Measurements from ENCODE around the gene RCVRN. TPM values are rescaled to one million over a fixed set of nuclear protein-coding genes. Genes with fewer than 3 reads are reported as not detected.

RCVRN gene
- total RNA-seq: under 1 TPM; 0.33 to 0.74 TPM
- long read RNA-seq, donor 1: 0 reads
- long read RNA-seq, donor 2: 0 reads

DNA sequence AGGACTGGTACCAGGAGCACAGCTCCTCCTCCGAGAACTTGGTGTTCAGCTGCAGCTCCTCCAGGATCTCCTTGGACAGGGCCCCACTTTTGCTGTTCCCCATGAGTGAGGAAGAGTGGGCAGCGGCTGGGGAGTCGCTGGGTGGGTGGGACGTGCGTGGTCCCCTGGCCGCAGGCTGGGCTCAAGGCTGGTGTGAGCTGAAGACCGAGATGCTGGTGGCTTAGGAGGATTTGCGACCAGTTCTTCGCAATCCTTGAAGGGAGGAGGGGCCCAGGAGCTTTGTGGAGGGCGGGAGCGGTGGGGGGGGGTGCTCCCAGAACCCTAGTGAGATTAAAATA, at the start of gene RCVRN:
Gene RCVRN, minus strand, starts transcription at position 194 of the 338 bp plus-strand sequence. Its CDS starts 91 bp downstream, at position 103.
- no peak for DNase-seq (ENCODE audit: low spot score)
- intact Hi-C loops (cut with DNase I): loop anchor here in 1 of 2 donors (5.0 kb wide), 1 partner anchor 1377 kb away; no protein-coding TSS in a partner anchor

DNA sequence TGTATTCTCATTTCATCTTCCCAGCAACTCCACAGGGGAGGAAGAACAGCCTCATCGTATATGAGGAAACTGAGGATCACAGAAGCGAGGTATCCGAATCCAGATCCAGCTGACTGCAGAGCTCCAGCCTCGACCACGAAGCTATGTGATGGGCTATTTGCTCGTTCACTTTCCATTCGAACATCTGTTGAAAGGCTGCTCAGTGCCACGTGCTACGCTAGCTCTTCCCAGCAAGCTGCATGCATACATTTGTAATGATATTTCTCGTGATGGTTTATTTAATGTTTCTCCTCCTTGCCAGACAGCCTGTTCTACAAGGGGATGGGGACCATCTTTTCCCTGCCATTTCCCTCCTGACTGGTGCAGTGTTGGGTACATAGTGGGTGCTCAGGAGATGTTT, 48.4 kb upstream of the RCVRN start:
- intact Hi-C loops (cut with DNase I): no loop called here
- peak; percentile 34 for DNase-seq (ENCODE audit: low spot score)

DNA sequence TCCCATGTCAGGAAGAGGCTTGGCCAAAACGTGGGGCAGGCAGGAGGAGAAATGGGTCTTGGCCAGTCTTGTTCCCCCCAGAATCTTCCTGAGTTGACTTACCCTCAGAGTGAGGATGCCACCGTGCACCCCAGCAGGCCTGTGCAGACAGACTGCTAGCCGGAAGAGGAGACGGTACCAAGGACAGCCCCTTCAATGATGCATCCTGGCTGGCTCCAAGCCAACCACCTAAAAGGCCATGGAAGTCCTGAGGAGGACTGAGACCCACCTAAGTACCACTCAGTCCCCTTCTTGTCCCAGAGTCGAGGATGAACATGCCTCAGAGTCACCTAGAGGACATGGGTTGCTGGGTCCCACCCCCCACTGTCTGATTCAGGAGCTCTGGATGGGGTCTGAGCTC, 46.7 kb upstream of the RCVRN start:
- peak; percentile 56 for DNase-seq (ENCODE audit: low spot score)
- intact Hi-C loops (cut with DNase I): no loop called here

DNA sequence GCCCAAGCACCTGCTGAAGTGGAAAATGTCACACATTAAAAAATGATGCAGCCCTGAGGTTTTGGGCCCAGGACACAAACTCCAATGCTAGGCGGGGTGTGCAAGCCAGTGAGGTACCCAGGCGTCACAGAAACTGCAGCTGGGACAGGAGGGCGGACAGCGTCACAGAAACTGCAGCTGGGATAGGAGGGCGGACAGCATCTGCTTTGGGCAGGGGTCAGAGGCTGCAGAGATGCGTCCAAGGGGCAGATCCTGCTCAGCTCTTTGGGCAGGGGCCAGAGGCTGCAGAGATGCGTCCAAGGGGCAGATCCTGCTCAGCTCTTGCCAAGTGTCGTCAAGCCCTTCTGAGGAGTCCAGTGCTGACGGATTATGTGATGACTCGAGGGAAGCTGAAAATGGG, 43.9 kb upstream of the RCVRN start:
- DNase-seq (ENCODE audit: low spot score): peak; percentile 81
- intact Hi-C loops (cut with DNase I): no loop called here

DNA sequence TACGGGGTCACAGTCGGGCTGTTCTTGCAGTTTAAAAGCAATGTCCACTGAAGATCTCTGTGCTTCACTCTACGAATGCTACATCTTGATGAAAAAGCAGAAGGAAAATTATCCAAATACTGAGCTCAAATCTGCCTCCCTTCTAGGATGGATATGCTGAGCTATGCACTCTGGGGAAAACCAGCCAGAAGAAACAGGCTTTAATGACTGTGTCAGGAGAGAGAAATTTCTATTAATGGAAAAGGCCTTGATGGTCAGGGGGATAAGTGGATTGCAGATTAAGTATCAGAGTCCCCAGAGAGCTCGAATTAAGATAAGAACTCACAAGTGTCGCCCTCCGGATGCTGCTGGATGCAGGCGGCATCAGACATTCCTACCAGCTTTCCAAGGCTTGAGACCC, 39.6 kb upstream of the RCVRN start:
- DNase-seq (ENCODE audit: low spot score): no peak
- intact Hi-C loops (cut with DNase I): no loop called here

DNA sequence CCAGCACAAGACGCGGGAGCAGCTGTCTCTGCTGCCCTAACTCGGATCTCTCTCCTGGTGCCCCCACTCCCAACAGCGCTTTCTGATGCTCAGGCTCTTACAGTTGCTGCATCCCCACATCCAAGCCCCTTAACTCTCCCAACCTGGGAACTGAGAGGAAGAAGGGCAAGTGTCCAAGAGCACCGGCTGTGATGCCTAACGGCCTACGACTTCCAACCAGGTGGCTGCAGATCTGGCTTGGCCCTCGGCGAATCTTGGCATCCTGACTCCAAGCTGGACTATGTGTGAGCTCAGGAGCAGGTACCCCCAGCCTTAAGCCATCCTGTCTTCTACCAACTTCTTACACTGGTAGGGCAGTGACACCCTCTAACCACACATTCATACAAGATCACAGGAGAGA, 38.3 kb upstream of the RCVRN start:
- DNase-seq (ENCODE audit: low spot score): no peak
- intact Hi-C loops (cut with DNase I): no loop called here

DNA sequence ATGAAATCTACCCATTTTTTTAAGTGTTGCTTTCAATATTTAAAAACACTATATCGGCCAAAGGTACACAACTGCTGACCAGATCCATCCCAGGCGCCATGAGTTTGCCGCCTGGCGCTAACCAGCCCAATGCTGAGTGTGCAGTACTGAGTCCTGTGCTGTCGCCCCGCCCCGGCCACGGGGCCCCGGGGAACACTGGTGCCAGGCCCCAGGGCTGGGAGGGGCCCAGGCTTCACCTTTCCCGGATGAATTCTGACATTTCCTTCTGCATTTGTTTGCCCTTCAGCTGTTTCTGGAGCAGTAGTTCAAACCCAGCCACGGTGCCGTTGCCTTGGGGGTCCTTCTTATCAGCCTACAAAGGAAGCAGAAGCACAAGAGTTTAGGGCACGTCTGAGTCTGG, 37.8 kb upstream of the RCVRN start:
- no peak for DNase-seq (ENCODE audit: low spot score)
- intact Hi-C loops (cut with DNase I): no loop called here

DNA sequence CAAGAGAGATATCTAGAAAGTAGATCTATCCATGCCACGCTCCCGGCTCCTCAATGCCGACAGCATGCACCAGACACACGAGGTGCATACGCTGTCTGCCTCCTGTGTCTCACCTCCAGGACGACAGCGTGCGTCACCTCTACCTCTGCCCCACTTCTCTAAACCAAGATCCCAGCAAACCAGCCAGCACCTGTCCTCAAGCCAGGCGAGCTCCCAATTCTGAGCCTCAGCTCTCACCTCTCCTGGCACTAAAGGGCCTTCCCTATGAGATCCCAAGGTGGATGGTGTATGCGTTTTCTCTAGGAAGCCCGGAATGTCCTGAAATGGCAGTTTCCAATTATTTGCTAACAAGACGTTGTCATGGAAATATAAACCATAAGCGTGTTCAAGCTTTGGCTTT, 36.2 kb upstream of the RCVRN start:
- intact Hi-C loops (cut with DNase I): no loop called here
- DNase-seq (ENCODE audit: low spot score): no peak

DNA sequence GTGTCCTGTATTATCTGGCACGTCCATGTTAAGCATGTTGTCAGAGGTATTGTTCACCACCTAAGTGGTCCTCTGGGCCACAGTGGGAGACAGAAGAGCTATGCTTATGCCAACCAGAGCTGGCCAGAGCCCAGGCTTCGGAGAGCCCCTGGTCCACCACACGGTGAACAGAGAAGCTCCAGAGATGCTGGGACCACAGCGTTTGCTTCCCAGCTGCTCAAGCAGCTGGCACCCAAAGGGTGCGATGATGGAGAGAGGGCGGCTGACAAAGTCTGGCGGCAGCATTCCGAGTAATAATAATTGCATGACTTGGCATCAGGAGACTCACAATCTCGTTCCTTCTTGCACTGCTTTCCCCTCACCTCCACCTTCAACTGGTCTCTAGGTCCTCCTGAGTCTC, 35.8 kb upstream of the RCVRN start:
- intact Hi-C loops (cut with DNase I): no loop called here
- no peak for DNase-seq (ENCODE audit: low spot score)

DNA sequence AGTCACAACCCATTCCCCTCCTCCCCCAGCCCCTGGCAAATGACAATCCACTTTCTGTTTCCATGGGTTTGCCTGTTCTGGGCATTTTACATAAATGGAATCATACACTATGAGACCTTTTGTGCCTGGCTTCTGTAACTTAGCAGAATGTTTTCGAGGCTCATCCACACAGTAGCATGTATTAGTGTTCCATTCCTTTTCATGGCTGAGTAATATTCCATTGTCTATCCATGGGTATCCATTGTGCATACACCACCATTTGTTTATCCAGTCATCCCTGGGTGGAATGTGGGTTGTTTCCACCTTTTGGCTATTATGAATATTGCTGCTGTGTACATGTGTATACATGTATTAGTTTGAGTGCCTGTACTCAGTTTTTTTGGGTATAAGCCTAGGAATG, 33.7 kb upstream of the RCVRN start:
- no peak for DNase-seq (ENCODE audit: low spot score)
- intact Hi-C loops (cut with DNase I): no loop called here

DNA sequence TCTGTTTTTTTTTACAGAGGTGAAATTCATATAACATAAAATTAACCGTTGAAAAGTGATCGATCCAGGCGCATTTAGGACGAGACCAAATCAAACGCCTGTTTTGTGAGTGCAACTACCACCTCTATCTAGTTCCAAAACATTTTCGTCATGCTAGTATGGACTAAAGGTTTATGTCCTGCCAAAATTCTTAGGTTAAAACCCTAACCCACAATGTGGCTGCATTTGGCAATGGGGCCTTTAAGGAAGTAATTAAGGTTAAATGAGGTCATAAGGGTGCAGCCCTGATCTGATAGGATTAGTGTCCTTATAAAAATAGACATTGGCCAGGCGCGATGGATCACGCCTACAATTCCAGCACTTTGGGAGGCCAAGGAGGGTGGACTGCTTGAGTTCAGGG, 32.8 kb upstream of the RCVRN start:
- DNase-seq (ENCODE audit: low spot score): no peak
- intact Hi-C loops (cut with DNase I): no loop called here

DNA sequence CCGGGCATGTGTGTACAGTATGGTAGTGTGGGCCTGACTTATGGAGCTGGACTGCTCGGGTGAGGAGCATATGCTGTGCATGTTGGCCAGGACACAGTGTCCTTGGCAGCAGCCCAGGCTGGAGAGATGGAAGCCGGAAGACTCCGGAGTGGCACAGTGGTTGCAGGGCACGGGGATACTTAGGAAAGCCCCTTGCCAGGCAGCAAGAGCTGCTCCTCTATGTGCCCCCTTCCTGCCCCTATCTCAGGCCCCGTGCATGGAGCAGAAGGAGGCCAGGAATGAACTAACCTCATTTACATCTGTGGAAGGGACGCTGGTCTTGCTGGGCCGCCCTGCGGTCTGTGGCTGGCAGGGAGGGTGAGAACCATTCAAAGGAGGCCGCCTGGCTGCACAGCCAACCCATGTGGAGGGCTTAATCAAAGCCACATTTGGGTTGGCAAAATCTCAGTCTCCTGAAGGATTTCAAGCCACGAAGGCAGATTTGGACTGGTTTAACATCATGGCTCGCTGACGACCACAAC, 32.2 kb upstream of the RCVRN start:
- intact Hi-C loops (cut with DNase I): no loop called here
- no peak for DNase-seq (ENCODE audit: low spot score)

DNA sequence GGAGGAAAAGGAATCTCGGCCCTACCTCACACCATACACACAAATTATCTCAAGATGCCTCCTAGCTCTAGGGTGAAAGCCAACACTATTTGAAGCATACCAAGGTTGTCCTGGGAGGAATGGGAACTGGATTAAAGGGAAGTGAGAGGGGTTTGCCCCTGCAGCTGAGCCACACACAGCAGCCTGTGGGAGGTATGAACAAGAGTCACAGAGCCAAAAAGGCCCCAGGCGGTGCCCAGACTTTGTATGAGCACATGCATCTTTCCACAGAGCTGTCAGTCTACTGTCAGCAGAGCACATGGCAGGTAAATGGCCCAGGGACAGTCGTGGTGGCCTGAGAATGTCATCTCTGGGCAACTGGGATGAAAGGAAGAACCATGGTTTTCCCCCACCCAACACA, 31.0 kb upstream of the RCVRN start:
- intact Hi-C loops (cut with DNase I): no loop called here
- no peak for DNase-seq (ENCODE audit: low spot score)

DNA sequence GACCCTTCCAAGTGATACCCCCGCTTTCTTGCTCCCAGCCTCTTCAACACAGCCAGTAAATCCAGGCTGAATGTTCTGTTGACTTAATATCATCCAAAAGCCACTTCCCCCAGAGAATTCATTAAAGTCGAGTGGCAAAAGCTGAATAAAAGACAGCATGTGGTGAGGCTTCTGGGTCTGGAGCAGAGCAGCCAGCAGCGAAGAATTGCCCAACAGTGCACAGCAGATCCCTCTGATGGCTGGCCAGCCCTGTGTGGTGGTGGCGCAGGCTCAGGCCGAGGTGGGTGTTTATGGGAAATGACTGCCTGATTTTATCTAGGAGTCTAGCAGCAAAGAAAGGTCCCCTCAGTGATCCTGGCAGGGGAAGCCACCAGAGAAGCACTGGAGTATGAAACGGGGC, 30.3 kb upstream of the RCVRN start:
- intact Hi-C loops (cut with DNase I): no loop called here

DNA sequence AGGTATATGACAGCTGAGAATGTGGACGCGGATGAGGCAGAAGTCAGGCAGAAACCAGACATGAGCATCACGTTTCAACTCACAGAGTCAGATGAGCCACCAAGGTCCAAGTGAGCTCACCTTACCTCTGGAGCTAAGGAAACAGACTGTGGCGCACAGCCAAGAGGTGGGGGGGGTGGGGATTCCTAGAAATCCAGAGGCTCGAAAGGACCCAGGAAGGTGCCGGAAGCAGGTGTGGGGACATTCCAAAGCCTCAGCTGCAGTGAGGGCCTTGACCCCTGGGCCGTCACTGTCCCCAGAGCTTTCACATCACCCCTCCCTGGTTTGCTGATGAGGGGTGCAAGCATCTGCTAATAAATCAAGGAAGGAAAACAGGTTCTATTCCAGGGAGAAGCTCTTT, 29.3 kb upstream of the RCVRN start:
- intact Hi-C loops (cut with DNase I): no loop called here
- no peak for DNase-seq (ENCODE audit: low spot score)

More for the DNA sequence above, 30.3 kb upstream of the RCVRN start:
- DNase-seq (ENCODE audit: low spot score): no peak

DNA sequence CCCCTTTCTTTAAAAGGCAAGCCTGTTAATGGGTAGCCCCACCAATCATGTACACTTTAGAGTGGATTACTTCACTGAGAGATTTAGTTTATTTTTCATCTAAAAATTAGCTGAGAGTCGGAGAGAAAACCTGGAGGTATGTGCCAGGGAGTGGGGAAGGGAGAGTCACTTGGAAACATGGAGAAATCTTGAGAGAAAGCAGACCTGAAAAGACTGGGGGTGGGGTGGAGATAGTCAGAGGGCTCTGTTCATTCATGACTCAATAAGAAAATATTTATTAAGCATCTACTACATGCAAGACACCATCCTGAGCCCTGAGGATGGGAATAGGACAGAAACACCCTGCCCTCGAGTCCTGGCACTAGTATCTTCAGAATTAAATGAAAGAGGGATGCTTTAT, 27.4 kb upstream of the RCVRN start:
- no peak for DNase-seq (ENCODE audit: low spot score)
- intact Hi-C loops (cut with DNase I): no loop called here

DNA sequence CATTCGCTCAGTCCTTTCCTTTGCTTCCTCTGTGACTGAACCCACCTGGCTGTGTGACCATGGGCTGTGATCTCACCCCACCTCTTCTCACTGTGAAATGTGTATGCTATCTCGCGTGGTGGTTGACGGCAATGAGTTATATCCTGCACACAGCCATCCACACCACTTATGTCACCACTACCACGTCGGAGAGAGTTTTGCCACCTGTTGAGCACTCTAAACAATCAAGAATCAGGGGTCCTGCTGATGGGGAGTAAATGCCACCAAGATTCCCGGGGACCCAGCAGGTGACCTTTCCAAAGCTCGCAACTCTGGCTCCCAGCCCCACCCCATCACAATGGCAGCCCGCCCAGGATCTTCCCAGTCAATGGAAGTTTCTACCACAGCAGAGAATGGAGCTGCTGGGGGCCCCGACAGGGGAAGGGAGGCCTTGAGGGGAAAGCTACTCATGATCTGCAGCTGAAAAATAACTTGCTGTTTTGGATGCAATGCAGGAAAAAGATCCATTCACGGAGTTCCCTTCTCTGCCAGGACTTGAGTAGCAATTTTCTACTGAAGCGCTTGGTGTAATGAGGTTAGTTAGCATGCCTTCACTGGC, 26.2 kb upstream of the RCVRN start:
- intact Hi-C loops (cut with DNase I): no loop called here
- no peak for DNase-seq (ENCODE audit: low spot score)

DNA sequence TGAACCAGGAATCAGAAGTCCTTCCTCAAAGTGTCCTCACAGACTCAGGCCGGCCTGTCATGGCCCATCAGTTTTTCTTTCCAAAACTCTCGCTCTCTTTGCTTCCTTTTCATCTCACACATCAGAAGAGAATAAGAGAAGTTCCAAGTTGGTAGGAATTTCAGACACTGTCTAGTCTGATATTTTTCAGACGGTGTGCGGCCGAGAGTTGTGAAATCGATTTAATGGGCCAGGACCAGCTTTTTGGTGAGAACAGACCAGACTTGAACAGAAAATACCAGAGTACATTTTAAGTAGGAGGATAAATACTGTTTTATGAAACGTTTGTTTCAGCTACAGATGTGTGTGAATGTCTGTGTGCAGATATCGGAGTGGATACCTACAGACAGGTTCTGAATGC, 24.8 kb upstream of the RCVRN start:
- no peak for DNase-seq (ENCODE audit: low spot score)
- intact Hi-C loops (cut with DNase I): loop anchor here in 1 of 2 donors (10.0 kb wide), 1 partner anchor 685 kb away; no protein-coding TSS in a partner anchor

DNA sequence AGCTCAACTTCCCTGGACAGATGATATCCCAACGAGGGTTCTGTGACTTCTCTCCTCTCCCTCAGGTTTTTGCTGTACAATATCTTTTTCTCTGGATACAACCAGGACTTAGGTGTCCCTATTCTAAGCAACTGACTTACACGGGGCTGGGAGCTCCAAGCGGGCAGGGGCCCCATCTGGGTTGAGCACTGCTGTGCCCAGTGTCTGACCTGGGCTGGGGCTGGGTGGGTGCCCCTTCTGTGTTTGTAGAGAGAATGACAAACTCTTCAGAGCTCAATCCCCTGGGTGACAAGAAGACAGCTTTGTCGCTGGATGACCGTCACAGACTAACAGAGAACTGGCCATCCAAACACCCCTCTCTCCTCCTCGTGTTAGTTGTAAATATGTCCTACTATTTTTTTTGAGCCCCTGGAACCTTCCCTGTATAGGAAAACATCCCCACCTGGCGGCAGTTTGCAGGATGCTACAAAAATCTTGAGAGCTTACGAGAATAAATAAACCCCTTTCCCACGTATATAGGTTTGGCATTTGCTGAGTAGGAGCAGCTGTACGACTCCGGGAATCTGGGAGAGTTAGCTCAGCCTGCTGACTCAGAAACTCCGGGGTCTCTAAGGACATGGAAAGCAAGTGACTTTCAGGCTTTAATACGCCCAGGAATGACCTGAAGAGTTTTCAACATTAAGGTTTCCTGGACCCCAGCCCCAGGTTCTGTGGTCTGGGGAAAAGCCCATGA, 23.7 kb upstream of the RCVRN start:
- DNase-seq (ENCODE audit: low spot score): no peak
- intact Hi-C loops (cut with DNase I): loop anchor here in 1 of 2 donors (10.0 kb wide), 1 partner anchor 686 kb away; no protein-coding TSS in a partner anchor

DNA sequence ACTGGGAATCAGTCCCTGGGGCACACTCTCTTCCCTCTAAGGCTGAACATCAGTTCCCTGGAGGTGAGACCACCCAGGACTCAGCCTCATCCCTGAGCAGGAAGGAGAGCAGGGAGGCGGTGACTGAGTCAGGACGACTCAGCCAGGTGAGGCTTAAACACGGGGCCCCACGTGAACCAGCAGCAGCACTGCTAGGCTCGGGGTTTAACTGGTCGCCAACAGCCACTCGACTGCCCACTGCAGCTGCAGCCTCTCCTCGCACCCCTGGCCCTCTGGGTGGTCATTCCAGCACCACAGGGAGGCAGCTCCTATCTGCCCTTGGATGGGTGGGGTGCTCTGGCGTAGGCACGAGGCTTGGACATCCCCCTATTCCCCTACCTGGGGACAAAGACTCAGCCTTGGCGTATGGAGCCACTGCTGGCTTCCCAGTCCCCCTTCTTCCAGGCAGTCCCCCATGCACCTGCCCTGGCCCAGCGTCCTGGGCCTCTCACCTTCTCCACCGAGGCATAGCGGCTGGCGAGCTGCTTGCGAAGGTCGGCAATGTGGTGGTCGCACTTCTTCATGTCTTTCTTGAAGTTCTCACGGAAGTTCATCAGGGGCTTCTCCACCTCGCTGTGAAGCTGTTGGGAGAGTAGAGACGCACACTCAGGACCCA, 21.2 kb upstream of the RCVRN start:
- intact Hi-C loops (cut with DNase I): loop anchor here in 1 of 2 donors (10.0 kb wide), 1 partner anchor 689 kb away; no protein-coding TSS in a partner anchor
- DNase-seq (ENCODE audit: low spot score): no peak

Measured in posterior vena cava (tissue), 2 donors.